HepG2 (cell line): Measurements from ENCODE around the gene CNEP1R1. TPM values are rescaled to one million over a fixed set of nuclear protein-coding genes. Genes with fewer than 3 reads are reported as not detected.

Experiments used
- CBFB ChIP-seq: sonication (generic); formaldehyde crosslinking; IDR thresholded peaks from 2 replicates; pipeline ENCODE4 v1.4.0; 2020; ENCODE audit warnings: missing genetic modification reagents
- ELF1 ChIP-seq: sonication (generic); formaldehyde crosslinking; IDR thresholded peaks from 2 replicates; pipeline ENCODE4 v1.4.0; 2020; ENCODE audit warnings: missing genetic modification reagents
- EZH2 ChIP-seq: conservative IDR thresholded peaks from 2 replicates; pipeline ENCODE4 v1.6.1; 2012; ENCODE audit warnings: mild to moderate bottlenecking, low read depth, low read length, moderate library complexity
- FIP1L1 ChIP-seq: fragments of 200-400 bp; formaldehyde crosslinking; IDR thresholded peaks from 2 replicates; pipeline ENCODE4 v1.6.1; 2018; ENCODE audit warnings: low read depth, mild to moderate bottlenecking, low read length, moderate library complexity, borderline replicate concordance; ENCODE audit not compliant: insufficient read depth
- KAT2B ChIP-seq: fragments of 150-350 bp; IDR thresholded peaks from 2 replicates; pipeline ENCODE4 v1.6.1; 2014; ENCODE audit warnings: low read depth, low read length, borderline replicate concordance
- MATR3 ChIP-seq: sonication (generic); formaldehyde crosslinking; IDR thresholded peaks from 2 replicates; pipeline ENCODE4 v1.4.0; 2020; ENCODE audit warnings: missing genetic modification reagents
- NBN ChIP-seq: fragments of 450-650 bp; conservative IDR thresholded peaks from 2 replicates; pipeline ENCODE4 v1.6.1; 2017
- STAT5B ChIP-seq: sonication (generic); formaldehyde crosslinking; IDR thresholded peaks from 2 replicates; pipeline ENCODE4 v1.4.0; 2020; ENCODE audit warnings: missing genetic modification reagents
- TP53 ChIP-seq: sonication (generic); formaldehyde crosslinking; conservative IDR thresholded peaks from 2 replicates; pipeline ENCODE4 v1.4.0; 2020; ENCODE audit warnings: missing genetic modification reagents
- WIZ ChIP-seq: sonication (generic); formaldehyde crosslinking; IDR thresholded peaks from 2 replicates; pipeline ENCODE4 v1.5.1; 2020; ENCODE audit warnings: mild to moderate bottlenecking, missing genetic modification reagents
- ZEB1 ChIP-seq: IDR thresholded peaks from 2 replicates; pipeline ENCODE4 v1.6.1; 2012; ENCODE audit warnings: mild to moderate bottlenecking, low read depth, inconsistent platforms; ENCODE audit not compliant: insufficient replicate concordance
- ZNF101 ChIP-seq: sonication (generic); formaldehyde crosslinking; IDR thresholded peaks from 2 replicates; pipeline ENCODE4 v1.4.0; 2020; ENCODE audit warnings: mild to moderate bottlenecking, low read depth, missing genetic modification reagents, borderline replicate concordance
- ZNF224 ChIP-seq: sonication (generic); formaldehyde crosslinking; IDR thresholded peaks from 2 replicates; pipeline ENCODE4 v1.5.0; 2020; ENCODE audit warnings: mild to moderate bottlenecking, missing genetic modification reagents
- ZNF256 ChIP-seq: sonication (generic); formaldehyde crosslinking; conservative IDR thresholded peaks from 2 replicates; pipeline ENCODE4 v1.4.0; 2020; ENCODE audit warnings: missing genetic modification reagents
- ZNF432 ChIP-seq: sonication (generic); formaldehyde crosslinking; IDR thresholded peaks from 2 replicates; pipeline ENCODE4 v1.5.0; 2020; ENCODE audit warnings: missing genetic modification reagents, mild to moderate bottlenecking, borderline replicate concordance
- polyA plus RNA-seq, 8 experiments: library from polyadenylated mRNA; depleted of rRNA in 3 of 8; stranded (reverse) in 7 of 8; unstranded in 1 of 8; fragments of >200 nt; fragmentation: Illumina TruSeq in 4 of 8; extraction: Trizol in 4 of 8; gene quantifications; 2 replicates each; pipeline versions ENCODE4 v1.2.1 to v1.2.3, GENCODE V29; 2011 to 2016; ENCODE audit warnings: low read depth in 4 of 8, missing spikeins in 1 of 8, mixed read lengths in 1 of 8; ENCODE audit not compliant: insufficient read depth in 1 of 8
- total RNA-seq, 5 experiments: library from RNA; depleted of rRNA; stranded (reverse); fragments of >200 nt; fragmentation: Illumina TruSeq; extraction: Trizol; gene quantifications; 2 replicates each; pipeline ENCODE4 v1.2.3, GENCODE V29; 2016; ENCODE audit warnings: low read depth in 1 of 5
- TF ChIP-seq, protein P1 (sequence below): sonication (generic); formaldehyde crosslinking; IDR thresholded peaks from 2 replicates; pipeline ENCODE4 v1.5.1; 2020; ENCODE audit warnings: missing genetic modification reagents, mild to moderate bottlenecking, borderline replicate concordance
- TF ChIP-seq, protein P2 (sequence below): sonication (generic); formaldehyde crosslinking; IDR thresholded peaks from 2 replicates; pipeline ENCODE4 v1.8.1; 2023; ENCODE audit warnings: mild to moderate bottlenecking, missing genetic modification reagents
- TF ChIP-seq, protein P3 (sequence below): sonication (generic); formaldehyde crosslinking; IDR thresholded peaks from 2 replicates; pipeline ENCODE4 v1.5.1; 2020; ENCODE audit warnings: missing genetic modification reagents, mild to moderate bottlenecking, borderline replicate concordance
- TF ChIP-seq, protein P4 (sequence below): sonication (generic); formaldehyde crosslinking; IDR thresholded peaks from 2 replicates; pipeline ENCODE4 v1.5.0; 2020; ENCODE audit warnings: mild to moderate bottlenecking, missing genetic modification reagents, moderate library complexity
- TF ChIP-seq, protein P5 (sequence below): sonication (generic); formaldehyde crosslinking; IDR thresholded peaks from 2 replicates; pipeline ENCODE4 v1.4.0; 2020; ENCODE audit warnings: missing genetic modification reagents, borderline replicate concordance

Gene CNEP1R1
- total and polyA plus RNA-seq, 2 of the 13 experiments (the other 11 are each of a cell fraction or from before 2014, with no cell fraction given) = 23.6 to 26.8 TPM

DNA sequence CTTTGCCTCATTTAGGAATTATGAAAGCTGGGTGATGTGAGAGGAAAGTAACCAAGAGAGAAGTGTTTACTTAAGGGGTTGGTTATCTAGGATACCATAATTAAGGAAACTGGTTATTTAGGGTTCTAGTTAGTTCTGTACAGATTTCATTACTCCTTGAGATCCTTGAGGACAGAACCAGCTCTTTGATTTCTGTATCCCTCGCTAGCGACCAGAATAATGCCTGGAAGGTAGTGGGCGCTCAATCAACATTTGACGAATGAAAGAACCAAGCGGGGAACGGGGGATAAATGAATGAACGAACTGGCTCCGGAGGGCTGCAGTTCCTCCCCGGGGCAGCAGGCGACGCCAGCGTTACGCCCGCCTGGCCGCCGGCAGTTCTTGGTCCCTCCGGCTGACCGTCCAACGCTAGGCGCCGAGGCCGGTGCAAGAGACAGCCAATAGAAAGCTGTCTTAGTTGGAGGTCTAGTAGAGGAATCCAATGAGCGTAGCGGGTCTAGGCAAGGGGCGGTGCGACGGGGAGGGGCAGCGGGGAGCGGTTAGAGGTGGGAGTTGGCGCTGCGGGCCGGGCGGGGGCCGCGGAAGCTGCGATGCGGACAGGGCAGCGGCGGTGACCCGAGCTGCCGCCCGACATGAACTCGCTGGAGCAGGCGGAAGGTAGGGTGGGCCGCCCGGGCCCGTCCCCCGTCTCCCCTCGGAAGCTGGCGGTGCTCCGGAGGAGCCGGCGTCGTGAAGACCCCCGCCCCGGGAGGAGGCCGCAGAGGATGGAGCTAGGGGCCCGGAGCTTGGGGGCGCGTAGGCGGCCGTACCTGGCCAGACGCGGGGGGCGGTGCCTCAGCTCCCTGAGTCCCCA, at the start of gene CNEP1R1 (continued):
- TF ChIP-seq, protein P1, sequence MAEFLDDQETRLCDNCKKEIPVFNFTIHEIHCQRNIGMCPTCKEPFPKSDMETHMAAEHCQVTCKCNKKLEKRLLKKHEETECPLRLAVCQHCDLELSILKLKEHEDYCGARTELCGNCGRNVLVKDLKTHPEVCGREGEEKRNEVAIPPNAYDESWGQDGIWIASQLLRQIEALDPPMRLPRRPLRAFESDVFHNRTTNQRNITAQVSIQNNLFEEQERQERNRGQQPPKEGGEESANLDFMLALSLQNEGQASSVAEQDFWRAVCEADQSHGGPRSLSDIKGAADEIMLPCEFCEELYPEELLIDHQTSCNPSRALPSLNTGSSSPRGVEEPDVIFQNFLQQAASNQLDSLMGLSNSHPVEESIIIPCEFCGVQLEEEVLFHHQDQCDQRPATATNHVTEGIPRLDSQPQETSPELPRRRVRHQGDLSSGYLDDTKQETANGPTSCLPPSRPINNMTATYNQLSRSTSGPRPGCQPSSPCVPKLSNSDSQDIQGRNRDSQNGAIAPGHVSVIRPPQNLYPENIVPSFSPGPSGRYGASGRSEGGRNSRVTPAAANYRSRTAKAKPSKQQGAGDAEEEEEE (CRISPR knock-in tag) = 0 out of 2 replicates have a peak, but pooled peaks have one; percentile 15
- TF ChIP-seq KAT2B (no peak), MATR3 (CRISPR knock-in tag) (no peak), EZH2 (no peak), WIZ (peak; percentile 82; the same call in 1 of the 2 replicates), ZEB1 (peak; percentile 65), ZNF256 (peak; percentile 94), FIP1L1 (no peak), ZNF432 (CRISPR knock-in tag) (no peak), NBN (no peak), TP53 (no peak), ZNF101 (CRISPR knock-in tag) (no peak), CBFB (CRISPR knock-in tag) (peak; percentile 91), ELF1 (peak; percentile 77), STAT5B (no peak), ZNF224 (CRISPR knock-in tag) (0 out of 2 replicates have a peak, but pooled peaks have one; percentile 72)
- TF ChIP-seq, protein P2, sequence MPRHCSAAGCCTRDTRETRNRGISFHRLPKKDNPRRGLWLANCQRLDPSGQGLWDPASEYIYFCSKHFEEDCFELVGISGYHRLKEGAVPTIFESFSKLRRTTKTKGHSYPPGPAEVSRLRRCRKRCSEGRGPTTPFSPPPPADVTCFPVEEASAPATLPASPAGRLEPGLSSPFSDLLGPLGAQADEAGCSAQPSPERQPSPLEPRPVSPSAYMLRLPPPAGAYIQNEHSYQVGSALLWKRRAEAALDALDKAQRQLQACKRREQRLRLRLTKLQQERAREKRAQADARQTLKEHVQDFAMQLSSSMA (CRISPR knock-in tag) = no peak; the same call in 1 of the 2 replicates
- TF ChIP-seq, protein P3, sequence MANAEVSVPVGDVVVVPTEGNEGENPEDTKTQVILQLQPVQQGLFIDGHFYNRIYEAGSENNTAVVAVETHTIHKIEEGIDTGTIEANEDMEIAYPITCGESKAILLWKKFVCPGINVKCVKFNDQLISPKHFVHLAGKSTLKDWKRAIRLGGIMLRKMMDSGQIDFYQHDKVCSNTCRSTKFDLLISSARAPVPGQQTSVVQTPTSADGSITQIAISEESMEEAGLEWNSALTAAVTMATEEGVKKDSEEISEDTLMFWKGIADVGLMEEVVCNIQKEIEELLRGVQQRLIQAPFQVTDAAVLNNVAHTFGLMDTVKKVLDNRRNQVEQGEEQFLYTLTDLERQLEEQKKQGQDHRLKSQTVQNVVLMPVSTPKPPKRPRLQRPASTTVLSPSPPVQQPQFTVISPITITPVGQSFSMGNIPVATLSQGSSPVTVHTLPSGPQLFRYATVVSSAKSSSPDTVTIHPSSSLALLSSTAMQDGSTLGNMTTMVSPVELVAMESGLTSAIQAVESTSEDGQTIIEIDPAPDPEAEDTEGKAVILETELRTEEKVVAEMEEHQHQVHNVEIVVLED (CRISPR knock-in tag) = peak; percentile 89
- TF ChIP-seq, protein P4, sequence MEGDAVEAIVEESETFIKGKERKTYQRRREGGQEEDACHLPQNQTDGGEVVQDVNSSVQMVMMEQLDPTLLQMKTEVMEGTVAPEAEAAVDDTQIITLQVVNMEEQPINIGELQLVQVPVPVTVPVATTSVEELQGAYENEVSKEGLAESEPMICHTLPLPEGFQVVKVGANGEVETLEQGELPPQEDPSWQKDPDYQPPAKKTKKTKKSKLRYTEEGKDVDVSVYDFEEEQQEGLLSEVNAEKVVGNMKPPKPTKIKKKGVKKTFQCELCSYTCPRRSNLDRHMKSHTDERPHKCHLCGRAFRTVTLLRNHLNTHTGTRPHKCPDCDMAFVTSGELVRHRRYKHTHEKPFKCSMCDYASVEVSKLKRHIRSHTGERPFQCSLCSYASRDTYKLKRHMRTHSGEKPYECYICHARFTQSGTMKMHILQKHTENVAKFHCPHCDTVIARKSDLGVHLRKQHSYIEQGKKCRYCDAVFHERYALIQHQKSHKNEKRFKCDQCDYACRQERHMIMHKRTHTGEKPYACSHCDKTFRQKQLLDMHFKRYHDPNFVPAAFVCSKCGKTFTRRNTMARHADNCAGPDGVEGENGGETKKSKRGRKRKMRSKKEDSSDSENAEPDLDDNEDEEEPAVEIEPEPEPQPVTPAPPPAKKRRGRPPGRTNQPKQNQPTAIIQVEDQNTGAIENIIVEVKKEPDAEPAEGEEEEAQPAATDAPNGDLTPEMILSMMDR (CRISPR knock-in tag) = peak; percentile 100
- TF ChIP-seq, protein P5, sequence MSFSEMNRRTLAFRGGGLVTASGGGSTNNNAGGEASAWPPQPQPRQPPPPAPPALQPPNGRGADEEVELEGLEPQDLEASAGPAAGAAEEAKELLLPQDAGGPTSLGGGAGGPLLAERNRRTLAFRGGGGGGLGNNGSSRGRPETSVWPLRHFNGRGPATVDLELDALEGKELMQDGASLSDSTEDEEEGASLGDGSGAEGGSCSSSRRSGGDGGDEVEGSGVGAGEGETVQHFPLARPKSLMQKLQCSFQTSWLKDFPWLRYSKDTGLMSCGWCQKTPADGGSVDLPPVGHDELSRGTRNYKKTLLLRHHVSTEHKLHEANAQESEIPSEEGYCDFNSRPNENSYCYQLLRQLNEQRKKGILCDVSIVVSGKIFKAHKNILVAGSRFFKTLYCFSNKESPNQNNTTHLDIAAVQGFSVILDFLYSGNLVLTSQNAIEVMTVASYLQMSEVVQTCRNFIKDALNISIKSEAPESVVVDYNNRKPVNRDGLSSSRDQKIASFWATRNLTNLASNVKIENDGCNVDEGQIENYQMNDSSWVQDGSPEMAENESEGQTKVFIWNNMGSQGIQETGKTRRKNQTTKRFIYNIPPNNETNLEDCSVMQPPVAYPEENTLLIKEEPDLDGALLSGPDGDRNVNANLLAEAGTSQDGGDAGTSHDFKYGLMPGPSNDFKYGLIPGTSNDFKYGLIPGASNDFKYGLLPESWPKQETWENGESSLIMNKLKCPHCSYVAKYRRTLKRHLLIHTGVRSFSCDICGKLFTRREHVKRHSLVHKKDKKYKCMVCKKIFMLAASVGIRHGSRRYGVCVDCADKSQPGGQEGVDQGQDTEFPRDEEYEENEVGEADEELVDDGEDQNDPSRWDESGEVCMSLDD = 0 out of 2 replicates have a peak, but pooled peaks have one; percentile 49
